Ectodermal cell (in vitro differentiated cells): ENCODE measurements around the gene LAMC2.

Experiments used
- H3K27ac ChIP-seq: 2 replicates; pipeline ENCODE4 v1.7.0; 2013; ENCODE audit warnings: mild to moderate bottlenecking, low read depth, low read length; ENCODE audit not compliant: insufficient read depth, poor library complexity, severe bottlenecking
- H3K27me3 ChIP-seq: 2 replicates; pipeline ENCODE4 v1.7.0; 2013; ENCODE audit warnings: mild to moderate bottlenecking, low read length; ENCODE audit not compliant: insufficient read depth, control insufficient read depth, poor library complexity, severe bottlenecking
- H3K36me3 ChIP-seq: one replicate; pipeline ENCODE4 v1.7.0; 2013; ENCODE audit warnings: low read length; ENCODE audit not compliant: control insufficient read depth, insufficient read depth
- H3K4me1 ChIP-seq: one replicate; pipeline ENCODE4 v1.7.0; 2013; ENCODE audit warnings: low read length; ENCODE audit not compliant: control insufficient read depth, insufficient read depth
- H3K4me3 ChIP-seq: 2 replicates; pipeline ENCODE4 v1.7.0; 2013; ENCODE audit warnings: low read depth, low read length, control low read depth; ENCODE audit not compliant: insufficient read depth
- H3K9me3 ChIP-seq: 2 replicates; pipeline ENCODE4 v1.7.0; 2013; ENCODE audit warnings: mild to moderate bottlenecking, low read length, moderate library complexity; ENCODE audit not compliant: control insufficient read depth
- WGBS, 2 experiments: methylation state at CpG; one replicate each; pipeline ENCODE4 v1.1.7; 2013; ENCODE audit warnings: missing lambda C conversion rate in 2 of 2; 5-methylcytosine and 5-hydroxymethylcytosine counted together

The LAMC2 gene

DNA sequence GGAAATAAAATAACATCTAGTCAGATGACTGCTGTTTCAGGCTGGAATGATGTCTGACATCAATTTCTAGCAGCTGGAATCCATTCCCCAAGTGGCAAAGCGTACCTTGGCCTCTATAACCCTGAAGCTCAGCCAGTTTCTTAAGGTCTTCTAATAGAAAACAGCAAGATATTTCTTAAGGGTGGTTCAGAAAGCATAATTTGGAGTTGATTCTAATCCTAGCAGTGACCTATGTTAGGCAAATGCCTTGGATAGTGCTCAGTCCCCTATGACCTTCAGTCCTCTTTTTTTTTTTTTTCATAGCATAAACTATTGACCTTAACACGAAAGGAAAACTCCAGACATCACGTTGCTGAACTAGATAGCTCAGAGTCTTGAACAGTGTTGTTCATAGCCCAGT, 56.5 kb downstream of the LAMC2 start:
- no peaks in the 10 kb centered on the region for H3K4me1 ChIP-seq
- 90 to 97% methylated on average over 3 of the region's 3 CpGs for WGBS, 2 experiments
- no peak overlapping the region for H3K4me3 ChIP-seq
- no peaks in the 10 kb centered on the region for H3K9me3 ChIP-seq
- H3K27ac ChIP-seq: no peak overlapping the region
- no peaks in the 10 kb centered on the region for H3K36me3 ChIP-seq
- no peaks in the 10 kb centered on the region for H3K27me3 ChIP-seq

DNA sequence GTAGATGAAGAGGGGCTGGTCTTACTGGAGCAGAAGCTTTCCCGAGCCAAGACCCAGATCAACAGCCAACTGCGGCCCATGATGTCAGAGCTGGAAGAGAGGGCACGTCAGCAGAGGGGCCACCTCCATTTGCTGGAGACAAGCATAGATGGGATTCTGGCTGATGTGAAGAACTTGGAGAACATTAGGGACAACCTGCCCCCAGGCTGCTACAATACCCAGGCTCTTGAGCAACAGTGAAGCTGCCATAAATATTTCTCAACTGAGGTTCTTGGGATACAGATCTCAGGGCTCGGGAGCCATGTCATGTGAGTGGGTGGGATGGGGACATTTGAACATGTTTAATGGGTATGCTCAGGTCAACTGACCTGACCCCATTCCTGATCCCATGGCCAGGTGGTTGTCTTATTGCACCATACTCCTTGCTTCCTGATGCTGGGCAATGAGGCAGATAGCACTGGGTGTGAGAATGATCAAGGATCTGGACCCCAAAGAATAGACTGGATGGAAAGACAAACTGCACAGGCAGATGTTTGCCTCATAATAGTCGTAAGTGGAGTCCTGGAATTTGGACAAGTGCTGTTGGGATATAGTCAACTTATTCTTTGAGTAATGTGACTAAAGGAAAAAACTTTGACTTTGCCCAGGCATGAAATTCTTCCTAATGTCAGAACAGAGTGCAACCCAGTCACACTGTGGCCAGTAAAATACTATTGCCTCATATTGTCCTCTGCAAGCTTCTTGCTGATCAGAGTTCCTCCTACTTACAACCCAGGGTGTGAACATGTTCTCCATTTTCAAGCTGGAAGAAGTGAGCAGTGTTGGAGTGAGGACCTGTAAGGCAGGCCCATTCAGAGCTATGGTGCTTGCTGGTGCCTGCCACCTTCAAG, 57.3 kb downstream of the LAMC2 start:
- Histone ChIP-seq H3K36me3 (no peaks in the 10 kb centered on the region), H3K4me1 (no peaks in the 10 kb centered on the region), H3K9me3 (no peaks in the 10 kb centered on the region), H3K4me3 (no peak overlapping the region), H3K27ac (no peak overlapping the region), H3K27me3 (no peaks in the 10 kb centered on the region)
- WGBS, 2 experiments: 94 to 95% methylated on average over 5 of the region's 5 CpGs

DNA sequence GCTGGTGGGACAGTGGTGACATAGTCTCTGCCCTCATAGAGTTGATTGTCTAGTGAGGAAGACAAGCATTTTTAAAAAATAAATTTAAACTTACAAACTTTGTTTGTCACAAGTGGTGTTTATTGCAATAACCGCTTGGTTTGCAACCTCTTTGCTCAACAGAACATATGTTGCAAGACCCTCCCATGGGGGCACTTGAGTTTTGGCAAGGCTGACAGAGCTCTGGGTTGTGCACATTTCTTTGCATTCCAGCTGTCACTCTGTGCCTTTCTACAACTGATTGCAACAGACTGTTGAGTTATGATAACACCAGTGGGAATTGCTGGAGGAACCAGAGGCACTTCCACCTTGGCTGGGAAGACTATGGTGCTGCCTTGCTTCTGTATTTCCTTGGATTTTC, 58.4 kb downstream of the LAMC2 start:
- no peaks in the 10 kb centered on the region for H3K9me3 ChIP-seq
- no peak overlapping the region for H3K27ac ChIP-seq
- H3K27me3 ChIP-seq: no peaks in the 10 kb centered on the region
- no peak overlapping the region for H3K4me3 ChIP-seq
- no peaks in the 10 kb centered on the region for H3K4me1 ChIP-seq
- 88 to 89% methylated on average over 1 of the region's 1 CpG for WGBS, 2 experiments
- no peaks in the 10 kb centered on the region for H3K36me3 ChIP-seq

- no peak overlapping the region for H3K27ac ChIP-seq
- no peaks in the 10 kb centered on the region for H3K27me3 ChIP-seq
- H3K9me3 ChIP-seq: no peaks in the 10 kb centered on the region
- H3K36me3 ChIP-seq: no peaks in the 10 kb centered on the region
- no peaks in the 10 kb centered on the region for H3K4me1 ChIP-seq
- WGBS, 2 experiments: 89 to 92% methylated on average over 3 of the region's 3 CpGs
- no peak overlapping the region for H3K4me3 ChIP-seq
Observed at GRCh38 chr1:183245357-183245756, 59.3 kb downstream of the LAMC2 start.

GRCh38 chr1:183246436-183246835, 60.4 kb downstream of the LAMC2 start:
- H3K27me3 ChIP-seq: no peaks in the 10 kb centered on the region
- no peaks in the 10 kb centered on the region for H3K36me3 ChIP-seq
- H3K27ac ChIP-seq: no peak overlapping the region
- H3K4me3 ChIP-seq: no peak overlapping the region
- no peaks in the 10 kb centered on the region for H3K9me3 ChIP-seq
- no peaks in the 10 kb centered on the region for H3K4me1 ChIP-seq

DNA sequence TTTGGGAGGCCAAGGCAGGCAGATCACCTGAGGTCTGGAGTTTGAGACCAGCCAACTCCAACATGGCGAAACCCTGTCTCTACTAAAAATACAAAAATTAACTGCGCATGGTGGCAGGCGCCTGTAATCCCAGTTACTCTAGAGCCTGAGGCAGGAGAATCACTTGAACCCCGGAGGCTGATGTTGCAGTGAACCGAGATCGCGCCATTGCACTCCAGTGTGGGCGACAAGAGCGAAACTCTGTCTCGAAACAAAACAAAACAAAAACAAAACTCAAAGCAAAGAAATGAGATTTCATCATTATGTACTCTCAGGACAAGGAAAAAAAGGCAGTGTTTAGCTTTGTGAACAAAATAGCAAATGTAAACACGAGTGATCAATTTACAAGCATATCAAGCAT, 61.0 kb downstream of the LAMC2 start:
- no peaks in the 10 kb centered on the region for H3K9me3 ChIP-seq
- H3K4me1 ChIP-seq: no peaks in the 10 kb centered on the region
- no peak overlapping the region for H3K27ac ChIP-seq
- no peaks in the 10 kb centered on the region for H3K36me3 ChIP-seq
- 88 to 92% methylated on average over 11 of the region's 11 CpGs for WGBS, 2 experiments
- H3K27me3 ChIP-seq: no peaks in the 10 kb centered on the region
- no peak overlapping the region for H3K4me3 ChIP-seq

DNA sequence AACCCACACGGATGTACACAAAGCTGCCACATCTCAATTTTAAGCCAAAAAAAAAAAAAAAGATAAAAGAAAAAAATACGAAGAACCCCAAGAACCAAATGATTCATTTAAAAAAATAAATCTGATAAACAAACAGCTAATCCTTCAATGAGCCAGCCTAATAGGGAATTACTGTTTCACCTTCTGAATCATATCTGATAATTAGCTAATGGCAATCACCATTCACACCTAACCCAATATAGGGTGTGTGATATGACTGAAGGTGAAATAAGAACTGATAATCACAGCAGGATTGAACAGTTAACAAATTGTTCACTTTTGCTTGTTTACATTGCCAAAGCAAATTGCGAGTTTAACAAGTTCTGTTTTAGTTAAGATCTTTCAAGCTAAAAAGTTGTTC, 61.4 kb downstream of the LAMC2 start:
- no peaks in the 10 kb centered on the region for H3K27me3 ChIP-seq
- no peaks in the 10 kb centered on the region for H3K9me3 ChIP-seq
- WGBS, 2 experiments: 83 to 100% methylated on average over 2 to 3 of the region's 3 CpGs
- H3K4me3 ChIP-seq: no peak overlapping the region
- no peaks in the 10 kb centered on the region for H3K4me1 ChIP-seq
- H3K27ac ChIP-seq: no peak overlapping the region
- no peaks in the 10 kb centered on the region for H3K36me3 ChIP-seq

- Histone ChIP-seq H3K4me3 (no peak overlapping the region), H3K9me3 (no peaks in the 10 kb centered on the region), H3K4me1 (no peaks in the 10 kb centered on the region), H3K27me3 (no peaks in the 10 kb centered on the region), H3K36me3 (no peaks in the 10 kb centered on the region), H3K27ac (no peak overlapping the region)
- 95 to 100% methylated on average over 1 of the region's 1 CpG for WGBS, 2 experiments
Observed at GRCh38 chr1:183247931-183248330, 61.9 kb downstream of the LAMC2 start.

DNA sequence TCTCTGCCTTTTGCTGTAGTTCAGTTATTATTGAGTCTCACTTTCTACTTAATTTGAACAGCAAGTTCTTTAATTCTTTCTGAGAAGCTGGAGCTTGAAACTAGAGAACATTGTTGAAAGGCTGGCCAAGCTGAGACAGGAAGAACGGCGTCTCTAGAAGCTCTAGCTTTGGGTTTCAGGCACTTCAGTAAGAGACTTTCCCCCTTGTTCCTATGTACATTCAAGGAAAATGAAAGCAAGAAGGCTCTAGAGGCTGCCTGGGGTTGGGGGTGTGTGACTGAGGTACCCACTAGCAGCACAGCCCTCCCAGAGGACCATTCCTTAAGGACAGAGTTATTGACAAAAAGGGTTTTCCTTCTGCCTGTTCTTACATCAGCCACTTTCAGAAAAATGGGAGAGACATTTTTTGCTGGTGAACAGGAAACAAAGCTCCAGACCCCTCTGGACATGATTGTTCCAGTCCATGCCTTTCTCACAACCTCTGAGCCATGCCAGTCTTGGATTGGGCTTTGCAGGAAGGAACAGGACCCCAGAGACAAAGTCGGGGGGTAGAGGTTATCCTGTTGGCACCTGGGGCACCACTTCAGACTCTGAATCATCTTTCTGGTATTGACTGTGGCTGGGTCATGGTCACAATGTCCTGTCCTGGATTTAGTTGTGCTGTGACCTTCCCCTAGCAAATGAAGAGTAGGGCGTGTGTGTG, 63.1 kb downstream of the LAMC2 start:
- WGBS, 2 experiments: 90 to 94% methylated on average over 4 of the region's 4 CpGs
- H3K4me3 ChIP-seq: no peak overlapping the region
- no peaks in the 10 kb centered on the region for H3K9me3 ChIP-seq
- H3K27me3 ChIP-seq: no peaks in the 10 kb centered on the region
- H3K27ac ChIP-seq: no peak overlapping the region
- no peaks in the 10 kb centered on the region for H3K36me3 ChIP-seq
- H3K4me1 ChIP-seq: no peaks in the 10 kb centered on the region

DNA sequence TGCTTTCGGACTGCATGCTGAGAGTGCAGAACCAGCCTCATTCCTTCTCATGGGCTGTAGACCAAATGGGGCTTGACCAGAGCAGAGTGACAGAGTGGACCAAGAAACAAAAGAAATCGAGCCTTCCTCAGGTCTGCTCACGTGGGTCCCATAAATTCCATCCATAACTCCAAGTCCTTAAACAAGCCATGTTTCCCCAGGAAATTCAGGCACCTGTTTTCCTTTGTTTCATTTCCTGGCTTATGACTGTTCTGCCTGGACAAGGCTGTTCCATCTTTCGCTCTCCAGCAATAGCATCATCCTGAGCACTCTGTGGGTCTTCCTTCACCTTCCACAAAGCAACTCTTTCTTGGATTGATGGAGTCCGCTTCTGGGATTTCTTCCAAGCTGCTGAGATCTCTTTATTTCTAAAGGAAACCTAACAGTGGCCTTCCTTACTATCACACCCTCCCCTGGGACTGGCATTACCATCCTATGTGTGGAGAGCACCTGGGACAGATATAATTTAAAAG, 63.9 kb downstream of the LAMC2 start:
- H3K36me3 ChIP-seq: no peaks in the 10 kb centered on the region
- H3K27ac ChIP-seq: no peak overlapping the region
- no peaks in the 10 kb centered on the region for H3K4me1 ChIP-seq
- no peaks in the 10 kb centered on the region for H3K9me3 ChIP-seq
- WGBS, 2 experiments: 90 to 91% methylated on average over 5 of the region's 5 CpGs
- H3K27me3 ChIP-seq: no peaks in the 10 kb centered on the region
- no peak overlapping the region for H3K4me3 ChIP-seq
